GM23248 (cell line): ENCODE measurements around the gene RNF157. TPM values are rescaled to one million over a fixed set of nuclear protein-coding genes. Genes with fewer than 3 reads are reported as not detected.
A peak's percentile ranks its signal among the peaks of the same experiment; 100 is the strongest.

Experiments
- DNase-seq: peaks from one replicate; pipeline ENCODE4 v3.0.0-alpha.2; 2015
- H2AFZ ChIP-seq: fragments of 200-600 bp; sonication (generic); 2 replicates; pipeline ENCODE4 v1.6.1; 2016; ENCODE audit warnings: antibody characterized with exemption
- H3F3A ChIP-seq: fragments of 200-600 bp; sonication (generic); 2 replicates; pipeline ENCODE4 v1.6.1; 2016; ENCODE audit warnings: mild to moderate bottlenecking, antibody characterized with exemption, mixed run types; ENCODE audit not compliant: insufficient read depth
- H3K27ac ChIP-seq: fragments of 200-600 bp; sonication (generic); 2 replicates; pipeline ENCODE4 v1.5.1; 2016; ENCODE audit warnings: mild to moderate bottlenecking
- H3K27me3 ChIP-seq: fragments of 200-600 bp; sonication (generic); replicated peaks from 2 replicates; pipeline ENCODE4 v1.6.1; 2016; ENCODE audit warnings: mild to moderate bottlenecking; ENCODE audit not compliant: insufficient read depth
- H3K36me3 ChIP-seq: fragments of 200-600 bp; sonication (generic); 2 replicates; pipeline ENCODE4 v1.6.1; 2016; ENCODE audit warnings: low read depth, mild to moderate bottlenecking
- H3K4me1 ChIP-seq: fragments of 200-600 bp; sonication (generic); 2 replicates; pipeline ENCODE4 v1.6.1; 2016; ENCODE audit warnings: mild to moderate bottlenecking; ENCODE audit not compliant: insufficient read depth
- H3K4me2 ChIP-seq: fragments of 200-600 bp; sonication (generic); one replicate; pipeline ENCODE4 v1.6.1; 2016; ENCODE audit warnings: mild to moderate bottlenecking; ENCODE audit not compliant: unreplicated experiment
- H3K4me3 ChIP-seq: fragments of 200-600 bp; sonication (generic); 2 replicates; pipeline ENCODE4 v1.5.1; 2016; ENCODE audit warnings: mild to moderate bottlenecking
- H3K79me2 ChIP-seq: fragments of 200-600 bp; sonication (generic); 2 replicates; pipeline ENCODE4 v1.6.1; 2016; ENCODE audit warnings: mild to moderate bottlenecking; ENCODE audit not compliant: insufficient read depth
- H3K9ac ChIP-seq: fragments of 200-600 bp; sonication (generic); 2 replicates; pipeline ENCODE4 v1.6.1; 2016; ENCODE audit warnings: mild to moderate bottlenecking
- H3K9me2 ChIP-seq: fragments of 200-600 bp; sonication (generic); 2 replicates; pipeline ENCODE4 v1.6.1; 2016; ENCODE audit warnings: mixed run types, mild to moderate bottlenecking, moderate library complexity; ENCODE audit not compliant: insufficient read depth
- H3K9me3 ChIP-seq: fragments of 200-600 bp; sonication (generic); one replicate; pipeline ENCODE4 v1.6.1; 2017; ENCODE audit warnings: low read depth
- H4K20me1 ChIP-seq: fragments of 200-600 bp; sonication (generic); 2 replicates; pipeline ENCODE4 v1.6.0; 2016; ENCODE audit not compliant: insufficient read depth
- EZH2 ChIP-seq: fragments of 200-600 bp; sonication (generic); IDR thresholded peaks from 2 replicates; pipeline ENCODE4 v1.6.1; 2018; ENCODE audit warnings: antibody characterized with exemption, mild to moderate bottlenecking; ENCODE audit not compliant: insufficient read depth, poor library complexity, severe bottlenecking
- EZH2phosphoT487 ChIP-seq: fragments of 200-600 bp; sonication (generic); IDR thresholded peaks from 2 replicates; pipeline ENCODE4 v1.6.1; 2018; ENCODE audit warnings: antibody characterized with exemption, moderate library complexity, mild to moderate bottlenecking, low read depth; ENCODE audit not compliant: insufficient read depth
- WGBS, 2 experiments: methylation state at CpG; one replicate each; pipeline ENCODE4 v1.1.6; 2015 to 2017; ENCODE audit warnings: low lambda C conversion rate in 2 of 2, low coverage in 1 of 2; ENCODE audit errors: missing lambda C conversion rate in 2 of 2; 5-methylcytosine and 5-hydroxymethylcytosine counted together
- in situ Hi-C: fragments of 300-500 bp; cut with MboI; formaldehyde crosslinking; loops from 2 replicates; pipeline ENCODE4 v1.15.0; 2020
- polyA plus RNA-seq: library from polyadenylated mRNA; unstranded; fragments of >200 nt; fragmentation: Nextera tagmentation; extraction: Ambion mirVana; gene quantifications from 2 replicates; pipeline ENCODE4 v1.2.1, GENCODE V29; 2016
- total RNA-seq: library from RNA; depleted of rRNA; stranded (reverse); fragments of >200 nt; shearing (Covaris generic); gene quantifications from 2 replicates; pipeline ENCODE4 v1.2.3, GENCODE V29; 2014

RNF157 gene
- total and polyA plus RNA-seq, 2 experiments from 2014 or later: 0.31 to 4.0 TPM

DNA sequence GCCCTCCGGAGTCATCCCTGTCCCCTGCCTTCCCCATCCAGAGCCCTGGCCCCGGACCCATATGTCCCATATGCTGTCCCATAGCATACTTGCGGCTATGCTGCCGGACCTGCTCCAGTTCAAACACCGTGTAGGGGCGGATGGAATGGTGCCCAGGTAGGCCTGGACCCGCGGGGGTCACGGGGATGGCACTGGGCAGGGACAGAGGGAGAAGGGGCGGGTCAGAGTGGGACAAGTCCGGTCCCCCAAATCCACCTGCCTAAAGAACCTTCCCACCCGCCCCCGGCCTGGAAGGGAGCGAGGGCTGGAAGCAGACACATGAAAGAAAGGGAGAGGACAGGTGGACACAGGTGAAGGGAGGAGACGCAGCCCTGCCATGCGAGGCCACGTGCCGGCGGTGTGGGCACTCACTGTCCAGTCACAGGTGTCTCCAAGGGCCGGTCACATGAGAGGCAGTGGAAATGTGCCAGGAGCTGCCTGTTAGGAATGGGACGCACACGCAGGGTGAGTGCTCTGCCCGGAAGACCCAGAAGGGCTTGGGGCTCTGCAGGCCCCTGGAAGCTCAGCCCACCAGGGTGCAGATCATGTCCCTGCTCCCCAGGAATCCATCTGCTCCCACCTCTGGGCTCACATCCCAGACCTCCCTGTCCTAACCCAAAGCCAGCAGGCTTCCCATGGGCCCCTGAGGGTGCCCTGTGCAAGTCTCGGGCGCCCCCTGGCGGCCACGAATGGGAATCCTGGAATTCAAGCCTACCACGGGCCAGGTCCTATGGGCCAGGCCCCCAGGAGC is 38.9 kb upstream of the RNF157 start:
- H3K9me2 ChIP-seq: no peaks in the 10 kb centered on the region
- H3K36me3 ChIP-seq: no peaks in the 10 kb centered on the region
- in situ Hi-C loops: loop anchor here (25.0 kb wide), 1 partner anchor 367 kb away; the partner anchor contains the start of gene MRPL38
- H3K79me2 ChIP-seq: no peaks in the 10 kb centered on the region
- H4K20me1 ChIP-seq: no peaks in the 10 kb centered on the region
- H3K9ac ChIP-seq: no peak overlapping the region
- no peak overlapping the region for H3K4me2 ChIP-seq
- WGBS, 2 experiments: 66 to 76% methylated on average over 23 to 25 of the region's 28 CpGs
- H3K4me3 ChIP-seq: no peak overlapping the region
- H2AFZ ChIP-seq: no peak overlapping the region
- H3K27ac ChIP-seq: no peak overlapping the region
- H3F3A ChIP-seq: no peaks in the 10 kb centered on the region
- TF ChIP-seq EZH2phosphoT487: no peak
- TF ChIP-seq EZH2: no peak
- peak; percentile 81 for DNase-seq
- no peaks in the 10 kb centered on the region for H3K27me3 ChIP-seq
- H3K4me1 ChIP-seq: peaks cover 9% of the 10 kb centered on the region
- H3K9me3 ChIP-seq: no peaks in the 10 kb centered on the region

DNA sequence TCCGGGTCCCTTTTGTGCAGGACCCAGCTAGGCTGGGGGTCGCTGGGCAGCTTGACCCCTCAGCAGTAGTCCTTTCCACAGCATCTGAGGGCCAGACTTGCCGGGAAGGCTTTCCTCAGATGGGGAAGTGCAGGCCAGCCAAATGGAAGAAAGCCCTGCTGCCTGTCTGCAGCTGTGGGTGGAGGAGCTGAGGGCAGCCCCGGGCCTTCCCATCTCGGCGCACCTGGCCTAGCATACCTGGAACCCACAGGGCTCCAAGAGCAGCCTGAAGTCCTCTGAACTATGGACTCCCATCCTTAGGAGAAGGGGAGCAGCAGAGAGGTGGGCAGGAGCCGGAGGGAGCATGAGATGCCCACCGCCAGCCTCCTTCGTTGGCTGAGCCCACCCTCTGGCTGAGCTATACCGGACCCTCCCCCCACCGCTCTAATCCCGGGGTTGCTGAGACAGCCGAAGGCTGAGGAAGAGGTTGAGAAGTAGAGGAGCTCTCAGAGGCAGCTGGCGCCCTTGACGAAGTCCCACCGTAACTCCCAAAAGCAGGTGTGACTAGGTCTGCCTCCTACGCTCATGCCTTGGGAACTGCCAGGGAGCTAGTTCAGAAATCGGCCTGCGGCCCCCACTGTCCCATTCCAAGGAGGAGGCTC is 38.1 kb upstream of the RNF157 start:
- Histone ChIP-seq H3K4me1 (peaks cover 9% of the 10 kb centered on the region), H3K4me2 (no peak overlapping the region), H3K27me3 (no peaks in the 10 kb centered on the region), H3K4me3 (no peak overlapping the region), H3K9me3 (no peaks in the 10 kb centered on the region), H3F3A (no peaks in the 10 kb centered on the region), H3K9me2 (no peaks in the 10 kb centered on the region), H3K36me3 (no peaks in the 10 kb centered on the region), H4K20me1 (no peaks in the 10 kb centered on the region), H3K27ac (no peak overlapping the region), H2AFZ (no peak overlapping the region), H3K79me2 (no peaks in the 10 kb centered on the region), H3K9ac (no peak overlapping the region)
- no peak for TF ChIP-seq EZH2
- TF ChIP-seq EZH2phosphoT487: no peak
- no peak for DNase-seq
- WGBS, 2 experiments: 88 to 89% methylated on average over 18 to 19 of the region's 19 CpGs
- in situ Hi-C loops: loop anchor here (25.0 kb wide), 1 partner anchor 366 kb away; the partner anchor contains the start of gene MRPL38

DNA sequence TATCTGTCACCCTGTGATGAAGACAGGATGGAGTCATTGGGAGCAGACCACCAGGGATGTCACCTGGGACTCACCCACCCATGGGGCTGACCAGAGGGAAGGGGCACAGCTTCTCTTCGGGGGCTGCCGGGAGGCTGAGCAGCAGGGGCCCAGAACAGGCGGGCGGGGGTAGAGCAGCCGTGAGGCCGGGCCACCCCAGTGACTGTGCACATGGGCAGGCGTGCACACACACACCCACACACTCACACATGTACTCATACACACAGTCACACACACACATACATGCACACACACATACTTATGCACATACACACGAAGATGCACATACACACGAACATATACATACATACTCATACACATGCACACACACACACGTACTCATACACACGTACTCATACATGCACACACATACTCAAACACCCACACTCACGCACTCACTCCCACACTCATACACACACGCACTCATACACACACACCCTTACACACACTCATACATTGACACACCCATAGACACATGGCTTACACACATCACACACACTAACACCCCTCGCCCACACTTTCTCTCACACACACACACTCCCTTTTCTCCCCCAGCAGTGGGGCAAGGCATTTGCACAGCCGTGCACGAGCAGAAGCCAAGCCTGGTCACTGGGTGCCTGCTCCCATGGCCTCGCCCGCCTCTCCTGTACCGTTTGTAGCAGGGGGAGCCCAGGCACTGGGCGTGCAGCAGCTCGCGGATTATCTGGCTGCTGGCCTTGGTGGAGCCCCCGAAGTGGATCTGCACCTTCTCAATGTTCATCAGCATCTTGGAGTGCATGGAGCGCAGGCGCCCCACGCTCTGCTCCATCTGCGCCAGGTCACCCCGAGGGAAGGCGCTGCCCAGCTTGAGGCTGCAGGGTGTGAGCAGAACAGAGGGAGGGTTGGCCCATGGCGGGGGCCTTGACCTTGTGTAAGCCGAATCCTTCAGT is 37.3 kb upstream of the RNF157 start:
- H2AFZ ChIP-seq: no peak overlapping the region
- in situ Hi-C loops: loop anchor here (25.0 kb wide), 1 partner anchor 365 kb away; the partner anchor contains the start of gene MRPL38
- H3K9me2 ChIP-seq: no peaks in the 10 kb centered on the region
- H3K4me2 ChIP-seq: peak overlapping the region; percentile 28
- H3K79me2 ChIP-seq: no peaks in the 10 kb centered on the region
- no peak for DNase-seq
- no peaks in the 10 kb centered on the region for H3K27me3 ChIP-seq
- peaks cover 9% of the 10 kb centered on the region for H3K4me1 ChIP-seq
- H3K27ac ChIP-seq: no peak overlapping the region; the same call in 1 of the 2 replicates
- H3K9me3 ChIP-seq: no peaks in the 10 kb centered on the region
- H3K36me3 ChIP-seq: no peaks in the 10 kb centered on the region
- H3K9ac ChIP-seq: 0 out of 2 replicates have a peak overlapping the region, but pooled peaks have one; percentile 36
- WGBS, 2 experiments: 94 to 96% methylated on average over 28 to 30 of the region's 31 CpGs
- no peaks in the 10 kb centered on the region for H3F3A ChIP-seq
- no peaks in the 10 kb centered on the region for H4K20me1 ChIP-seq
- no peak for TF ChIP-seq EZH2
- TF ChIP-seq EZH2phosphoT487: no peak
- no peak overlapping the region for H3K4me3 ChIP-seq
